ENCODE data around the gene NFXL1. TPM values are rescaled to one million over a fixed set of nuclear protein-coding genes. Genes with fewer than 3 reads are reported as not detected.

Gene NFXL1
- total RNA-seq, 4 donors from 2014 or later, result 10.8 to 21.6 (median 16.3) TPM

GRCh38 chr4:47801481-47802002 is 112.8 kb downstream of the NFXL1 start:
- DNase-seq (ENCODE audit: low spot score in 2 of 2), result no peak
- Histone ChIP-seq H3K4me1 (no peaks in the 10 kb centered on the region), H3K4me3 (no peak overlapping the region), H3K27me3 (no peaks in the 10 kb centered on the region), H3K27ac (no peak overlapping the region), H3K9me3 (no peaks in the 10 kb centered on the region), H3K36me3 (no peaks in the 10 kb centered on the region)
- WGBS, result 83% methylated on average over 3 of the region's 3 CpGs
- TF ChIP-seq POLR2A (IDR thresholded peaks at IDR 0.05), result no peak
- TF ChIP-seq CTCF (IDR thresholded peaks at IDR 0.05), result no peak
- no peak for TF ChIP-seq POLR2AphosphoS5 (IDR thresholded peaks at IDR 0.05)
- TF ChIP-seq EP300 (IDR thresholded peaks at IDR 0.05), result no peak

GRCh38 chr4:47798165-47798564 is 116.2 kb downstream of the NFXL1 start:
- Histone ChIP-seq H3K27me3 (no peaks in the 10 kb centered on the region), H3K27ac (no peak overlapping the region), H3K4me3 (no peak overlapping the region), H3K36me3 (no peaks in the 10 kb centered on the region), H3K9me3 (no peaks in the 10 kb centered on the region), H3K4me1 (no peaks in the 10 kb centered on the region)
- DNase-seq (ENCODE audit: low spot score in 2 of 2), result no peak
- WGBS, result 69% methylated on average over 3 of the region's 3 CpGs
- TF ChIP-seq POLR2A (IDR thresholded peaks at IDR 0.05), result no peak

Other genes with a start within 250 kb of the NFXL1 start
- gene CORIN, start 76.5 kb downstream of the NFXL1 start, total RNA-seq, result 1 to 10 TPM; 1.2 to 6.1 (median 2.5) TPM
- 10 to 100 TPM in 1 of 4 donors, 1 to 10 TPM in 3; 1.7 to 12.5 (median 5.5) TPM for gene CNGA1, start 102.1 kb upstream of the NFXL1 start, total RNA-seq
- 10 to 100 TPM; 19.2 to 55.6 (median 27.2) TPM for gene NIPAL1, start 102.2 kb upstream of the NFXL1 start, total RNA-seq
- gene TXK, start 219.7 kb upstream of the NFXL1 start, total RNA-seq, result 1 to 10 TPM; 1.6 to 6.8 (median 3.3) TPM